Measurements from ENCODE around the gene CCDC178.

DNA sequence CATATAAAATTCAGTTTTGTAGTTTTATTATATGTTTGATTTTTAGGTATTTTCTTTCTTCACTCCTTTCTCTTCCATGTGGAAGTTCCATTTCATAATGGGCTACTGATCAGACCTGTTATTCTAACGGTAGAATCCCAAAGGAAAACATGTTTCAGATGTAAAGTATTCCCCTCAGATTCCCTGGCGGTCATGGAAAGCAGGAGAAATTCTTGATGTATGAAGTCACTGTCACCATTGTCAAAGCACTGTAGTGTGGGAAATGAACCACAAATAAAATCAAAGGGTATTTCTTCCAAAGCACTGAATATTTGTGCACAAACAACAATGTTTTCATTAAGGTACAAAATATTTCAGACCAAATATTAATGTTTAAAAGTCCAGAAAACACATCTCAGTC, 430.4 kb downstream of the CCDC178 start:
- no peak for TF ChIP-seq FOXA1 (IDR thresholded peaks at IDR 0.05)
- TF ChIP-seq SUZ12 (IDR thresholded peaks at IDR 0.05): no peak
- TF ChIP-seq TARDBP (IDR thresholded peaks at IDR 0.05): no peak
- TF ChIP-seq FOXM1 (IDR thresholded peaks at IDR 0.05; ENCODE audit: borderline replicate concordance): no peak
- TF ChIP-seq SP1 (IDR thresholded peaks at IDR 0.05): no peak
- TF ChIP-seq ZNF384 (IDR thresholded peaks at IDR 0.05): no peak

All from HEK293T (cell line).